ENCODE data around the gene CBFA2T2. TPM values are rescaled to one million over a fixed set of nuclear protein-coding genes. Genes with fewer than 3 reads are reported as not detected.

Gene CBFA2T2
- total and polyA plus RNA-seq, 2 donors (not counting 1 experiment from before 2014, with no cell fraction given) = 26.9 to 30.0 TPM

DNA sequence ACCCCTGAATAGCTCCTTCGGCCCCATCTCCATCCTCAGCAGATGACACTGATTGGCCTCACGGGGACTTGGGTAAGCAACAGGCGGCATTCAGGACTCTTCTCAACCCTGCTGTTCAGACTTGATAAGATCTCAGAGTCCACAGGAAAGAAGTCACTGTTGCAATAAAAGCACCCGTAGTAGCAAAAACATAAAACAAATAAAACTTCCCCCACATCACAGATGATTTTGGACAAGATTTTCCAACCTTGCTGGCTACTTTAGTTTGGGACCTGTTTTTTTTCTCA is 155.1 kb downstream of the CBFA2T2 start:
- peaks cover 4% of the 10 kb centered on the region for H3K4me1 Mint-ChIP-seq
- 98% methylated on average over 3 of the region's 4 CpGs for WGBS (ENCODE audit: insufficient coverage)

DNA sequence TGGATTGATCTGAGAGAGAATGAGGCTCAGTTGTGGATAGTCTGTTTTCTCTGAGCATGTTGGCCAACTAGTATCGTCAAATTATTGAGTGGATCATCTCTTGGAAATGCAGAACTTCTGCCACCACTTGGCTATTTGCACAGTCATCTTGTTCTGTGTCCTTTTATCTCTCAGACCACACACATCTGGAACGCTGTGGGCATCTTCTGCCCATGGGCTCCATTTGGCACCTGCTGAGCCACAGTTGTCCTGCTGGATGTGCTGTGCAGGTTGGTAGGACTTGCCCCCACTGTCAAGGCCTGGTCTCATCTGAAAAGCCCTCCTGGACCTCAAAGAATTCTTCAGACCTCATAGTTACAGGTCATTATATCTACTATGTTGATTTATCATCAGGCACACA is 155.5 kb downstream of the CBFA2T2 start:
- Histone ChIP-seq H3K4me1 (ENCODE audit: control insufficient read depth in 2 of 2, insufficient read depth in 2 of 2, low read length in 2 of 2) (no peaks in the 10 kb centered on the region), H3K36me3 (replicated peaks in 1 of 2; ENCODE audit: control extremely low read depth in 1 of 2, control insufficient read depth in 1 of 2, extremely low read depth in 1 of 2, insufficient read depth in 2 of 2, low read length in 1 of 2) (peaks cover 0 to 40% of the 10 kb centered on the region in 2 experiments), H3K27ac (ENCODE audit: low read length in 2 of 2) (no peak overlapping the region), H3K9me3 (ENCODE audit: control extremely low read depth in 1 of 3, control insufficient read depth in 2 of 3, insufficient read depth in 1 of 3, low read length in 2 of 3) (no peaks in the 10 kb centered on the region), H3K4me2 (replicated peaks; ENCODE audit: low read depth, low read length, poor library complexity, severe bottlenecking) (no peak overlapping the region), H3K4me3 (ENCODE audit: control extremely low read depth in 1 of 5, extremely low read depth in 1 of 5, insufficient read depth in 1 of 5, low read depth in 2 of 5, low read length in 4 of 5) (no peak overlapping the region), H4K20me1 (ENCODE audit: control insufficient read depth, insufficient read depth, low read length, poor library complexity, severe bottlenecking) (no peaks in the 10 kb centered on the region), H3K27me3 (replicated peaks in 1 of 4; ENCODE audit: control extremely low read depth in 1 of 4, control insufficient read depth in 3 of 4, insufficient read depth in 4 of 4, low read length in 3 of 4) (no peaks in the 10 kb centered on the region), H3K9ac (ENCODE audit: low read length) (no peak overlapping the region), H2AFZ (ENCODE audit: insufficient read depth, low read depth, low read length, poor library complexity, severe bottlenecking) (no peak overlapping the region), H3K79me2 (ENCODE audit: control insufficient read depth, insufficient read depth, low read length) (no peaks in the 10 kb centered on the region)
- intact Hi-C loops (cut with micrococcal nuclease) = no loop called here
- CTCF ChIA-PET = no interaction called here
- 86% methylated on average over 1 of the region's 2 CpGs for WGBS (ENCODE audit: insufficient coverage)
- H3K4me1 Mint-ChIP-seq = peaks cover 4% of the 10 kb centered on the region
- DNase-seq = no peak
- no peaks in the 10 kb centered on the region for H3K9me3 Mint-ChIP-seq (ENCODE audit: insufficient read depth)
- TF ChIP-seq CTCF (IDR thresholded peaks at IDR 0.05) (no peak), EZH2 (IDR thresholded peaks at IDR 0.05; ENCODE audit: borderline replicate concordance, insufficient read depth, low read depth, low read length, poor library complexity, severe bottlenecking) (no peak)
- ATAC-seq (ENCODE audit: low read depth) = no peak
- H3K27me3 Mint-ChIP-seq = no peaks in the 10 kb centered on the region
- peak overlapping the region; percentile 37 for H3K27ac Mint-ChIP-seq
- no peak overlapping the region for H3K4me3 Mint-ChIP-seq
- POLR2A ChIA-PET = no interaction called here

More for the DNA sequence above, 155.1 kb downstream of the CBFA2T2 start:
- H3K4me2 ChIP-seq (replicated peaks; ENCODE audit: low read depth, low read length, poor library complexity, severe bottlenecking) = no peak overlapping the region
- H3K4me1 ChIP-seq (ENCODE audit: control insufficient read depth in 2 of 2, insufficient read depth in 2 of 2, low read length in 2 of 2) = no peaks in the 10 kb centered on the region
- H3K9me3 ChIP-seq (ENCODE audit: control extremely low read depth in 1 of 3, control insufficient read depth in 2 of 3, insufficient read depth in 1 of 3, low read length in 2 of 3) = no peaks in the 10 kb centered on the region
- no peaks in the 10 kb centered on the region for H3K9me3 Mint-ChIP-seq (ENCODE audit: insufficient read depth)
- no peak for ATAC-seq (ENCODE audit: low read depth)
- H3K4me3 Mint-ChIP-seq = no peak overlapping the region
- TF ChIP-seq EZH2 (IDR thresholded peaks at IDR 0.05; ENCODE audit: borderline replicate concordance, insufficient read depth, low read depth, low read length, poor library complexity, severe bottlenecking) = no peak
- no peak for TF ChIP-seq CTCF (IDR thresholded peaks at IDR 0.05)
- ChIA-PET CTCF (interaction anchor here (0.7 to 1.2 kb wide), 2 partner anchors 23 to 188 kb away, joined by 4 read pairs; no protein-coding TSS in a partner anchor), POLR2A (no interaction called here)
- H3K27ac ChIP-seq (ENCODE audit: low read length in 2 of 2) = no peak overlapping the region
- intact Hi-C loops (cut with micrococcal nuclease) = no loop called here
- no peaks in the 10 kb centered on the region for H3K27me3 ChIP-seq (replicated peaks in 1 of 4; ENCODE audit: control extremely low read depth in 1 of 4, control insufficient read depth in 3 of 4, insufficient read depth in 4 of 4, low read length in 3 of 4)
- H3K27ac Mint-ChIP-seq = peak overlapping the region; percentile 37
- H3K4me3 ChIP-seq (ENCODE audit: control extremely low read depth in 1 of 5, extremely low read depth in 1 of 5, insufficient read depth in 1 of 5, low read depth in 2 of 5, low read length in 4 of 5) = no peak overlapping the region
- no peaks in the 10 kb centered on the region for H3K27me3 Mint-ChIP-seq
- no peak for DNase-seq
- H3K36me3 ChIP-seq (replicated peaks in 1 of 2; ENCODE audit: control extremely low read depth in 1 of 2, control insufficient read depth in 1 of 2, extremely low read depth in 1 of 2, insufficient read depth in 2 of 2, low read length in 1 of 2) = peaks cover 0 to 43% of the 10 kb centered on the region in 2 experiments
- H3K9ac ChIP-seq (ENCODE audit: low read length) = no peak overlapping the region
- H3K79me2 ChIP-seq (ENCODE audit: control insufficient read depth, insufficient read depth, low read length) = no peaks in the 10 kb centered on the region
- no peaks in the 10 kb centered on the region for H4K20me1 ChIP-seq (ENCODE audit: control insufficient read depth, insufficient read depth, low read length, poor library complexity, severe bottlenecking)
- H2AFZ ChIP-seq (ENCODE audit: insufficient read depth, low read depth, low read length, poor library complexity, severe bottlenecking) = no peak overlapping the region

Data from B cell (primary cell).